GM21390 (cell line): ENCODE data around the gene FILIP1.

Experiments used
- ATAC-seq: cut with Tn5 transposase; IDR thresholded peaks from one replicate; pipeline ENCODE4 v1.9.1; 2021; ENCODE audit not compliant: unreplicated experiment

The FILIP1 gene

GRCh38 chr6:75348882-75349261 is 144.7 kb downstream of the FILIP1 start:
- ATAC-seq: no peak

DNA sequence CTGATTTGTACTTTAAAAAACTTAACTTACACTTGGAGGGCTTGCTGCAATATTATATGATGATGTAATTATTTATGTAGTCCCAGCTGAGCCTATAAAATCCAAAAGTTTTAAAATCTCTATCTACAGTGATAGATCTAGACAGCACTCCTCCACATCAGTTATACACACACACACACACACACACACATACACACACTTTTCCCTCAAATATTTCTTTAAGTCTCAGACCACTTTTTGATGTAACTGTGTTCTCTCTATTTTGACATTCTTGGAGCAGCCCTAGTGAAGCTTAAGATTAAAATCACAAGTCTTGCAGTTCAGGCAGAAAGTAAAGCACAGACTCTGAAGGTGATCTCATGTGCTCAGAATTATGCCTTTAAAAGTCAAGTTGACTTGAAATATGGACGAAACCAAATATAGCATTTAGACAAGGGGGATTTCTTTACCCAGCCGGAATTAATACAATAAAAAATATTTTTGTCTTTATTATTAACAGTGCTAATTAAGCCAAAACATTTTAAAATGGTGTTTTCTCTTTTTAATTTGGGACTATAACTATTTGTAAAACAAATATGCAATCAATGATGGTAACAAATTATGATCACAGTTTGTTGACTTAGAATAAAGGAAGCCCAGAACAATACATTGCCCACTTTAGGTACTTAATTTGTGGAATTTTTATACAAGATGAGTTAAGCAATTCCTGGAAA is 145.5 kb downstream of the FILIP1 start:
- ATAC-seq: no peak

DNA sequence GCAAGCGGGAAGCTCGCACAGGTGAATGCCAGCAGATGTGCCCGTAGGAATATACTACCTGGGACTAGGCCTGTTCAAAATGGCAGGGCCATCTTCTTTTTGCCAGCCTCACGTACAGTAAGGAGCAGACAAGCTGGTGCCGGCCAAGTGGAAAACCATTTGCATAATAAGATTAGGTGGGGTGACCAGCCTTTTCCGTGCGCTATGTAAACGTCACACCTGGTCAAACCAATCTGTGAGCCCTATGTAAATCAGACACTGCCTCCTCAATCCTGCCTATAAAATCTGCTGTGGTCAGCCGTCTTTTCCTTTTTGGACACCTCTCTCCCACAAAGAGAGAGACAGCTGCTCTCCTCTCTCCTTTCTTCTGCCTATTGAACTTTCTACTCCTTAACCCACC is 148.2 kb downstream of the FILIP1 start:
- no peak for ATAC-seq

GRCh38 chr6:75344455-75344854 is 149.1 kb downstream of the FILIP1 start:
- ATAC-seq: no peak

DNA sequence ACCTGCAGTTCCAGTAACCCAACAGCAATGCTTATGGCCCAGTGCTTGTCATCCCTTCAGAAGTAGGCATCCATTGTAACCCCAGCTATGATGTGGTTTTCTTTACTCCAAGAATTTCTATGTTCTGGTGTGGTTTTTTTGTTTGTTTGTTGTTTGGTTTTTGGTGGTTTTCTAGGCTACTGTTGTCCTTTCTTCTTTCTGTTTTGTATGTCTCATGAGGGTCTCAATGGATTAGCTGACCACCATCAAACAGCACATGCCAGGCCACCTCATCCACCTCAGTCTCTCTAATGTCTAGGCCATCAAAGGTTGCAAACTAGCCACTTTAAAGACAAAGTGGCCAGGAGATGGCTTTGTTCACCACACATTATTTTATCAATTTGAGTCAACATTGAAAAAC is 149.6 kb downstream of the FILIP1 start:
- no peak for ATAC-seq

- ATAC-seq: no peak
Measured at GRCh38 chr6:75337835-75338580, 155.6 kb downstream of the FILIP1 start.

DNA sequence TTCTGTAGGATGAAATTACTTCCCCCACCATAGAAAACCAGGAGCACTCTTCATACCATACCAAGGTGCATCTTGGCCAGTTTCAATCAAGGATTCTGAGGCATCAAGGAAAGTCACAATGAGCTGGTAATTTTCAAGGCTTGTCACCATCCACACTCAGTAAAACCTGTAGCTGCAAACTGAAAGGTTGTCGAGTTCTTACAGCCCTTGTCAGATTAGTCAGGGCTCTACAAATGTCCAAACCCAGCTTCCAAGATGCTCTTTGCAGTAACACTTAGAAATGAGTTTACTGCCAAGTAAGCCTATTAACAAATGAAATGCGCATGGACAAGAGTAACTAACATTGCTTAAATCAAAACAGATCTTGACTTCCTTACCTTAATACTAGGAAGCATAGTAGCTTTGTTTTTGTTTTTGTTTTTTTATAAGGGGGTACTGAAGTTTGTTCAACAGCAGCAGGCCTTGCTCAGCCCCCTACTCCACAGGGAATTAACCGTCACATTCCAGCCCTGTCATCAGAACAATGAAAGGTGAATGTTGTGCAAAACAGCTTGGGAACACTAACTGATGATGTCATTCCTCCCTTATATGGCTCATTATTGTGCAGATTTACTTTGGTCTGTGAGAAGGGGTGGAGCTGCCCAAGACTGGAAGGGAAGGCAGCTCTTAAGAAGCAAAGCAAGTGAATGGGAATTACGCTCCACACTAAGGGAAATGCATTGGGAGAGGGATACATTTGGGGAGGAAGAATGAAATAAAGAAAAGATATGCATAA is 159.1 kb downstream of the FILIP1 start:
- no peak for ATAC-seq

DNA sequence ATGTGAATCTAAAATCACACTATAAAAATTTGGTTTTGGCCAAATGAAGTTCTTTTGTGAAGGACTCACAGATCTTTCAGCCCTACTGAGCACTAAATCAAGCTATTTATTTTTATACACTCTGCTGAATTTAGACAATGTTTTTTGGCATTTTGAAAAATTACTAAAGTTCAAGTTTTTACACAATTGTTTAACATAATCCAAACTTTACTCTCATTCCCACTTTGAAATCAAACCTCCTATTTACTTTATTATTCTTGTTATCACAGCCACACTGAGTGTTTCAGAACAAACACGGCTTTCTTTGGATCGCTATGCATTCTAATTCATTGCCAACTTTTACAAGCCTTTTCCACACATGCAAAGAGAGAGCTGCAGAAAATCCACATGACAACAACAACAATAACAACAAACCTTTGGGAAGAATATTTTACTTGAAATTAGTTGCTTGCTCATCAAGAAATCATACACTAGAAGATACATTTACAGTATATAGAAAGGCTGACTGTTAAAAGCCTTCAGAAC is 159.9 kb downstream of the FILIP1 start:
- no peak for ATAC-seq

GRCh38 chr6:75331151-75331550 is 162.4 kb downstream of the FILIP1 start:
- no peak for ATAC-seq

- ATAC-seq: no peak
Measured at GRCh38 chr6:75329703-75330102, 163.9 kb downstream of the FILIP1 start.

DNA sequence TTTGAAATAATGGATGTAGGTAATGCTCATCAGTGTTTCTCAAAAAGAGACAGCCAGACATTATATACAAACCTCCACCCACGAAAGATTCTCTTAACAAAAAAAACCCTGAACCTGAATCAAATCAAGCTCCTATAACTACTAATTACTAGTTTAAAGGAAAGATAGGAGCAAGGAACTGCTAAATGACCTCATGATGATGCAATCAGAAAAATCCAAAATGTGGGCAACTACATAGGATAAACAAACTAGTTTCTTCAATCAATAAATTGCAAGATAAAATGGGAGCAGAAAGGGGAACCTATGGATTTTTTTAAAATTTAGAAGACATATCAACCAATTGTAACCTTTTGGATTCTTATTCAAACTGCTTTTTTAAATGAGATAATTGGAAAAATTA is 165.8 kb downstream of the FILIP1 start:
- no peak for ATAC-seq

- no peak for ATAC-seq
Measured at GRCh38 chr6:75326557-75327258, 166.9 kb downstream of the FILIP1 start.

DNA sequence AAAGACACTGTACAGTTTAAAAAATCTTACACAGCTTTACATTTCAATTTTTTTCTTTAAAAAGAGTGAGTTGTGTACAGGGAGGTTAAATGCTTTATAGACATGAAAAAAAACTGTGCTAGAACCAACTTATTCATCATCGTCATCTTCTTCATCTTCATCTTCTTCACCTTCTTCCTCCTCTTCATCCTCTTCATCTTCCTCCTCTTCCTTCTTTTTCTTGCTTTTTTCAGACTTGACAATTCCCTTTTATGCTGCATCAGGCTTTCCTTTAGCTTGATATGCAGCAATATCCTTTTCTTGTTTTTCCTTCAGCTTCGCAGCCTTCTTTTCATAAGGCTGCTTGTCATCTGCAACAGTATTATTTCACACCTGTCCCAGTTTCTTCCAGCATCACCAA is 174.7 kb downstream of the FILIP1 start:
- no peak for ATAC-seq

DNA sequence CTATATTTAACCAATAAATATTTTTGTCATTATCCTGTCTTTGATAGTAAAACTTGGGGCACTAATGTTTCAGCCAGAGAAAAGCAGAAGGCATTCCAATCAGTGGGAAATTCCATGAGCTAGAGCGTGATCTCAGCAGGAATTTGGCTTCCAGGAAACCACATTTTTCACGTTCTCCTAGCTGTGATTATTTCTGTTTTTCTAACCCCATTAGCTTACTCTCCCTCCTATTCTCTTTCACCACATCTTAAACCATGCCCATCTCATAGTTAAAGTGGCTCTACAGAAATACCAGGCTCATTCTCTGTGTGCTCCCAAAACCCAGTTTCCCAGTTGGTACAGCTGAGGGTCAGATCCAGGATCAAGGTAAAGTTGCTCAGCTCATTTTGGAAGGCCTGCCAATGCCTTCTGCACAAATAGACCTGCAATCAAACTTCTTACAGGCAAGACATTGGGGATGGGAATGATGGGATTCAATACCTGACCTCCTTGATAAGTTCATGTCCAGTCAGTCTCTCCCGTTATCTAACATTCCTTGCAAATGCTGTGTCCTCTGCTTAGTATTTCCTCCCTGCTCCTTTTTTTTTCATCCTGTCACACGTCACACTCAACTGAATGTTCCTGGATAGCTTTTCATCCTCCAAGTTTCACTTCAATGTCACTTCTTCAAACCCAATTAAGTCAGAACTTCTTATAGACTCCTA is 175.9 kb downstream of the FILIP1 start:
- no peak for ATAC-seq

DNA sequence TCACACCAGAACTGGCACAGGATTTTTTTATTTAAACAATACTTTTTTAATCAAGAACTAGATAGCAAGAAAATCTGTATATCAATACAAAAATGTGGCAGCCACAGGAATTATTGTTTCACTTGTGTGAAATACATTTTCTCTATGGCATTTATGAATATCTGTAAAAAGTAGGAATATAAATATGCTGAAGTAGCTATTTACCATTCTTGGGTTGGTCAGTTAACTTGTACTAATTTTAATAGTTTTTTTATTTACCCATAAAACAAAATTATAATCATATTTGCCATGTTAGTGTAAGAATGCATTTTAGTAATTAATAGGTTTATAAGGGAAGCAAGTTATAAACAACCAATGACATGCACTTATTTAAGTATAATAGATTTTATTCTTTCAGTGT is 177.6 kb downstream of the FILIP1 start:
- ATAC-seq: no peak

DNA sequence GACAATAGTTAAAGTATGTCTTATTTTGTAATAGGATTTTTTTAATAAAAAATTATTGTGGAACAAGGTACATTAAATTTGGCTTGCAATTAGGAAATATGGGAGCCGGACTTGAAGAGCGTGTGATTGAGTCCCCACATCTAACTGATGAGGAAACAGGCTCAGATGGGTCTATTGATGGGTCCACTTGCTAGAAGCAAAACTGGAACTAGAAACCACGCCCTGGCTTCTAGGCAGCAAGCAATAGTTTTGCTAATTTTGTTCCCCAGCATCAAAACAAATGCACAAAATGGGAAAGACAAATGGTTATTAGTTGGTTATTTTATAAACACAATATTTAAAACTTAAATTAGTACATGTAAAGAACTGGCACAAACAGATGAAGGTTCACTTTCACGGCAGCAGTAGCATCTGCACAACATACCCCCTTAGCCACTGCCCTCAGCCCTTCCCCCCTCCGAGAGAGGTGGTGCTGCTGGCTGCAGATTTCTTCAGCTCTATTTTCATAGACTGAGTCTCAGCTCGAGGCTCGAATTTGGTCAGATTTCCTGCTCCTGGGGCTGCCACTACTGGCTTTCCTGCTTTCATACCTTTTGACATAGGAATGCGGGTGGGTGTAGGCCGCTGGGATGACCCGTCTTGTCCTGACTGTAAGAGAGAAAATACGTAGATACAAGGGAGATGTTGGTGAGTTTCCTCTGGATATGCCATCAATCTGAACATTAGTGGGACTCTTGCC is 185.2 kb downstream of the FILIP1 start:
- no peak for ATAC-seq

- ATAC-seq: no peak
Measured at GRCh38 chr6:75307364-75308004, 186.1 kb downstream of the FILIP1 start.

DNA sequence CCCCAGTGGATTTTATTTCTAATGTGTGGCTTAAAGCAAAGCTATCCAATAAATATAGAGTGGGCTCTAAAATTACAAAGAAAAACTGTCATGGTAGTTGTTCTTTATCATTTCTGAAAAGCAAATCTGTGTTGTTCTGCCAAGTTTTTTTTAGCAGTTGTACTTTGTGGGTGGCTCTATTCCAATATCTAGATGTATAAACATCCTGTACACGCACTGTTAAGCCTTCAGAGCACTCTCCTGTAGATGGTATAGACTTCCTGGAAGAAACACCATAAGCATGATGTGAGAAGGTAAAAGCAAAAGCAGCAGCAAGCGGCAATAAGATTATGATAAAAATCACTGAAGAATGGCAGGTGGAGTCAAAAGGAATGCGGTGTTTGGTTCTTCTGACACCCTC is 187.5 kb downstream of the FILIP1 start:
- no peak for ATAC-seq

DNA sequence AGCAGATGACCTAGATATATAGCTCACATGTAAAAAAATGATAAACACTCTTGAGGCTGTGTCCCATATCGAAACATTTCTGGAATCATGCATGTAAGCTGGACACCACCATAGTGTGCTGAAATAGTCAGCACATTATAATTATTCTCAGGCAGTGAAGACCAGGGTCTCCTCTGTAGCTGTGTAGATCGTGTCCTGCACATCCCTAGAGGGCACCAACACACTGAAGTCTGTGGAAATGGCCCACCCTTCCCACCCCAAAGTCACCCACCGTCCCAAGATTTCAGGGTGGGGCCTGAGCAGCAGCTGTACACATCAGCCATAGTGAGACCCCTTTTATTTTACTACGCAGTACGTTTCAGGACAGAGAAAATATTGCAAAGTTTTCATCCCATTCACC is 188.0 kb downstream of the FILIP1 start:
- ATAC-seq: no peak
